Measurements from ENCODE around the gene PIH1D2. TPM values are rescaled to one million over a fixed set of nuclear protein-coding genes. Genes with fewer than 3 reads are reported as not detected.

Gene PIH1D2
- total RNA-seq, 1 experiment from 2014 or later = 1.6 TPM

DNA sequence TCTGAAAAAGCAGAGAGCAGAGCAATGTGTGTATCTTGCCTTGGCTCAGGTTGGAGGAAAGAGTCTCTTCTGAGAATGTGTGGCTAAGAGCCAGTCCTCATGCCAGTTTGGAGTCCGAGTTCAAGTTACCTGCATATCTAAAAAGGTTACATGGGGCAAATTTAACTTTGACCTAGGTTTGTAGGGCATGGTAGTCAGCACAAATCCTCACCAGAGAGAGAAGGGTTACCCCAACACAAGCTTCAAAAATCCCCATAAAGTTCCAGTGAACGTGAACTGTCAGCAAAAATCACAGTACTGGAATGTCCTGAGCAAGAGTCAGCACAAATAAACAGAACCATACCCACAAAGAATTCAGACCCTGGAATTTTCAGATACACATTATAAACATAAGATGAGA lies 26.6 kb upstream of the PIH1D2 start:
- TF ChIP-seq ZFX (IDR thresholded peaks at IDR 0.05) (no peak), ZNF274 (IDR thresholded peaks at IDR 0.05; ENCODE audit: low read depth, low read length) (no peak), CBX3 (IDR thresholded peaks at IDR 0.05; ENCODE audit: low read depth) (no peak)
- TF ChIP-seq, protein P1, sequence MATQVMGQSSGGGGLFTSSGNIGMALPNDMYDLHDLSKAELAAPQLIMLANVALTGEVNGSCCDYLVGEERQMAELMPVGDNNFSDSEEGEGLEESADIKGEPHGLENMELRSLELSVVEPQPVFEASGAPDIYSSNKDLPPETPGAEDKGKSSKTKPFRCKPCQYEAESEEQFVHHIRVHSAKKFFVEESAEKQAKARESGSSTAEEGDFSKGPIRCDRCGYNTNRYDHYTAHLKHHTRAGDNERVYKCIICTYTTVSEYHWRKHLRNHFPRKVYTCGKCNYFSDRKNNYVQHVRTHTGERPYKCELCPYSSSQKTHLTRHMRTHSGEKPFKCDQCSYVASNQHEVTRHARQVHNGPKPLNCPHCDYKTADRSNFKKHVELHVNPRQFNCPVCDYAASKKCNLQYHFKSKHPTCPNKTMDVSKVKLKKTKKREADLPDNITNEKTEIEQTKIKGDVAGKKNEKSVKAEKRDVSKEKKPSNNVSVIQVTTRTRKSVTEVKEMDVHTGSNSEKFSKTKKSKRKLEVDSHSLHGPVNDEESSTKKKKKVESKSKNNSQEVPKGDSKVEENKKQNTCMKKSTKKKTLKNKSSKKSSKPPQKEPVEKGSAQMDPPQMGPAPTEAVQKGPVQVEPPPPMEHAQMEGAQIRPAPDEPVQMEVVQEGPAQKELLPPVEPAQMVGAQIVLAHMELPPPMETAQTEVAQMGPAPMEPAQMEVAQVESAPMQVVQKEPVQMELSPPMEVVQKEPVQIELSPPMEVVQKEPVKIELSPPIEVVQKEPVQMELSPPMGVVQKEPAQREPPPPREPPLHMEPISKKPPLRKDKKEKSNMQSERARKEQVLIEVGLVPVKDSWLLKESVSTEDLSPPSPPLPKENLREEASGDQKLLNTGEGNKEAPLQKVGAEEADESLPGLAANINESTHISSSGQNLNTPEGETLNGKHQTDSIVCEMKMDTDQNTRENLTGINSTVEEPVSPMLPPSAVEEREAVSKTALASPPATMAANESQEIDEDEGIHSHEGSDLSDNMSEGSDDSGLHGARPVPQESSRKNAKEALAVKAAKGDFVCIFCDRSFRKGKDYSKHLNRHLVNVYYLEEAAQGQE (IDR thresholded peaks at IDR 0.05; ENCODE audit: low read depth) = no peak
- no peak overlapping the region for H3K27ac ChIP-seq (ENCODE audit: low read depth, low read length)
- CTCF ChIA-PET = interaction anchor here (0.6 kb wide), 1 partner anchor 19 kb away, joined by 3 read pairs; no protein-coding TSS in a partner anchor
- no peaks in the 10 kb centered on the region; the same call in 1 of the 2 replicates for H4K20me1 ChIP-seq (ENCODE audit: insufficient read depth)
- POLR2A ChIA-PET = interaction anchor here (1.0 kb wide), 1 partner anchor 13 kb away, joined by 4 read pairs; no protein-coding TSS in a partner anchor
- no peak overlapping the region for H2AFZ ChIP-seq (ENCODE audit: low read depth, low read length, poor library complexity, severe bottlenecking)
- DNase-seq (ENCODE audit: low read depth, low spot score) (no peak), ATAC-seq (no peak)
- intact Hi-C loops (cut with micrococcal nuclease) = no loop called here
- no peaks in the 10 kb centered on the region for H3K9me3 ChIP-seq (ENCODE audit: control insufficient read depth in 1 of 2, insufficient read depth in 1 of 2, low read depth in 1 of 2, low read length in 2 of 2)
- no peak overlapping the region for H3K9ac ChIP-seq (ENCODE audit: low read length)
- peaks cover 0 to 4% of the 10 kb centered on the region in 2 experiments; a peak in 3 of 4 replicates for H3K36me3 ChIP-seq (ENCODE audit: control insufficient read depth in 1 of 2, insufficient read depth in 2 of 2, low read length in 2 of 2)
- H3K4me1 ChIP-seq (ENCODE audit: control insufficient read depth in 1 of 2, insufficient read depth in 2 of 2, low read length in 2 of 2) = peaks cover 0 to 21% of the 10 kb centered on the region in 2 experiments; a peak in 2 of 4 replicates
- H3K79me2 ChIP-seq (ENCODE audit: insufficient read depth, low read length) = no peaks in the 10 kb centered on the region
- no peak overlapping the region for H3K4me3 ChIP-seq (replicated peaks in 1 of 2; ENCODE audit: low read depth in 1 of 2, low read length in 2 of 2)
- no TSS peak for BruUV-seq (replicated peaks)
- no peaks in the 10 kb centered on the region for H3K27me3 ChIP-seq (ENCODE audit: insufficient read depth, low read length)
- no peak overlapping the region for H3K4me2 ChIP-seq (ENCODE audit: low read length)
- RAD21 ChIA-PET (ENCODE audit: low non-redundant PET in 1 of 2, low total read pairs in 2 of 2, uncharacterized antibody in 2 of 2, unreplicated experiment in 2 of 2) = no interaction called here
- H3K9me2 ChIP-seq (ENCODE audit: insufficient read depth) = no peaks in the 10 kb centered on the region
